Ovary (tissue), 3 donors: ENCODE data around the gene PRM2.

Experiments used
- EP300 ChIP-seq: sonication (generic); formaldehyde crosslinking; IDR thresholded peaks from one replicate; pipeline ENCODE4 v1.6.1; 2017; ENCODE audit warnings: antibody characterized with exemption
- POLR2A ChIP-seq: fragments of 450-650 bp; IDR thresholded peaks from one replicate; pipeline ENCODE4 v1.6.1; 2017; ENCODE audit warnings: antibody characterized with exemption, mild to moderate bottlenecking, moderate library complexity
- TF ChIP-seq, protein P1 (sequence below), 3 donors: fragments of 450-650 bp in 2 of 3; fragments of 200-600 bp in 1 of 3; IDR thresholded peaks; one replicate each; pipeline versions ENCODE4 v1.5.1 to v1.8.0; 2016 to 2022; ENCODE audit warnings: antibody characterized with exemption in 3 of 3, mild to moderate bottlenecking in 1 of 3
- donor health status: DM: no; HTN: no; CAD: no.

DNA sequence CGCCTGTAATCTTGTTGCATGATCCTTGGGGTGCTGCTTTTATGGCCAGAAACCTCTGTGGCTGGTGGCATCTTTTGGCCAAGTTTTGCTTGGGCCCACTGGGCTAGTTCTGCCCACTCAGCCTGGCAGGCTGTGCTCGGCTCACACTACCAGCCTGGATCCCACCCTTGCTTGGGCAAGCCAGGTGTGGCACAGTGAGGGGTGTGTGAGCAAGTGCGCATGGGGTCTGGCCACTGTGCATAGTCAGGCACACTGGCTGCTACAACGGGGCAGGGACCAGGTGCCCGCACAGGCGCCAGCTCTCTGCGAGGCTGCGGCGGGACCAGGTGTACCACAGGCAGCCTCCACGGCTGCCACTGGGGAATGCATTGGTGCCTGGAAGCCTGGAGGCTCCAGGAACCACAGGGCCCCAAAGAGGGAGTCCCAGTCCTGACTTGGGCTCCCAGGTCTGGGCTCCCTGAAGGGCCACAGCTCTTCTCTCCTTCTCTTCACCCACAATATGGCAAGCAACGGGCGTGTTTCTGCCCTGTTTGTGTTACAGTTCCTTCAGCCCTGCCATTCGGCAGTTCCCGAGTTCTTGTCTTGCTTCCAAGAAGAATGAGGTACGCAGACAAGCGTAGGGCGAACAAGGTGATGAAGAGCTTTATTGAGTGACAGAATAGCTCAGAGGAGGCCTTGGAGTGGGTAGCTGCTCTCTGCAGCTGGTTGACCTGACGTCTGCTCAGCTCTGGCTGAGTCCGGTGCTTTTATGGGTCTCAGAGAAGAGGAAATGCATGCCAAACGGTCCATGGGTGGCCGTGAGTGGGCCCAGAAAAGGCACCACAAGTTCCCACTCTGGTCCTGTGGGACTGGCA lies 31.6 kb upstream of the PRM2 start:
- TF ChIP-seq, protein P1, sequence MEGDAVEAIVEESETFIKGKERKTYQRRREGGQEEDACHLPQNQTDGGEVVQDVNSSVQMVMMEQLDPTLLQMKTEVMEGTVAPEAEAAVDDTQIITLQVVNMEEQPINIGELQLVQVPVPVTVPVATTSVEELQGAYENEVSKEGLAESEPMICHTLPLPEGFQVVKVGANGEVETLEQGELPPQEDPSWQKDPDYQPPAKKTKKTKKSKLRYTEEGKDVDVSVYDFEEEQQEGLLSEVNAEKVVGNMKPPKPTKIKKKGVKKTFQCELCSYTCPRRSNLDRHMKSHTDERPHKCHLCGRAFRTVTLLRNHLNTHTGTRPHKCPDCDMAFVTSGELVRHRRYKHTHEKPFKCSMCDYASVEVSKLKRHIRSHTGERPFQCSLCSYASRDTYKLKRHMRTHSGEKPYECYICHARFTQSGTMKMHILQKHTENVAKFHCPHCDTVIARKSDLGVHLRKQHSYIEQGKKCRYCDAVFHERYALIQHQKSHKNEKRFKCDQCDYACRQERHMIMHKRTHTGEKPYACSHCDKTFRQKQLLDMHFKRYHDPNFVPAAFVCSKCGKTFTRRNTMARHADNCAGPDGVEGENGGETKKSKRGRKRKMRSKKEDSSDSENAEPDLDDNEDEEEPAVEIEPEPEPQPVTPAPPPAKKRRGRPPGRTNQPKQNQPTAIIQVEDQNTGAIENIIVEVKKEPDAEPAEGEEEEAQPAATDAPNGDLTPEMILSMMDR (IDR thresholded peaks at IDR 0.05): no peak
- TF ChIP-seq POLR2A: no peak
- no peak for TF ChIP-seq EP300
